Skin epidermis (tissue), 12 donors: ENCODE data around the gene GAS6.
"Not testable (repeated sequence)": the region's sequence is repeated elsewhere in the genome, so short reads cannot be mapped to it uniquely, and the experiment has no call there.

Experiments used
- H3K27ac ChIP-seq, 21 experiments: fragments of 200-600 bp; sonication (generic) in 11 of 21; one replicate each; pipeline ENCODE4 v1.5.0; 2020; ENCODE audit warnings: mild to moderate bottlenecking in 3 of 21, inconsistent platforms in 2 of 21, moderate library complexity in 2 of 21
- H3K4me3 ChIP-seq, 7 experiments: fragments of 200-600 bp; sonication (generic) in 2 of 7; one replicate each; pipeline ENCODE4 v1.5.0; 2020; ENCODE audit warnings: inconsistent platforms in 2 of 7, mild to moderate bottlenecking in 2 of 7, moderate library complexity in 1 of 7

Gene GAS6

GRCh38 chr13:113830426-113830950 is 33.4 kb downstream of the GAS6 start:
- H3K27ac ChIP-seq, H3K4me3 ChIP-seq: not testable (repeated sequence)

GRCh38 chr13:113828282-113828825 is 35.5 kb downstream of the GAS6 start:
- H3K4me3 ChIP-seq: no peak overlapping the region

GRCh38 chr13:113827021-113827420 is 36.9 kb downstream of the GAS6 start:
- no peak overlapping the region for H3K4me3 ChIP-seq
- H3K27ac ChIP-seq: no peak overlapping the region

More at GRCh38 chr13:113828282-113828825, 35.5 kb downstream of the GAS6 start:
- H3K27ac ChIP-seq: no peak overlapping the region

DNA sequence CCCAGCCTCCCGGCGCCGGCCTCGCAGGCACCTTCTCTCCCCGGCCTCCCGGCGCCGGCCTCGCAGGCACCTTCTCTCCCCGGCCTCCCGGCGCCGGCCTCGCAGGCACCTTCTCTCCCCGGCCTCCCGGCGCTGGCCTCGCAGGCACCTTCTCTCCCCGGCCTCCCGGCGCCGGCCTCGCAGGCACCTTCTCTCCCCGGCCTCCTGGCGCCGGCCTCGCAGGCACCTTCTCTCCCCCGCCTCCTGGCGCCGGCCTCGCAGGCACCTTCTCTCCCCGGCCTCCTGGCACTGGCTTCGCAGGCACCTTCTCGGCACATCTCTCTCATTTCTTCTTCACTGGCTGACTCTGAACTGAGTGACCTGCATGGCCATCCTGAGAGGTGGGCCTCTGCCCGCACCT is 37.4 kb downstream of the GAS6 start:
- H3K4me3 ChIP-seq, H3K27ac ChIP-seq: not testable (repeated sequence)

DNA sequence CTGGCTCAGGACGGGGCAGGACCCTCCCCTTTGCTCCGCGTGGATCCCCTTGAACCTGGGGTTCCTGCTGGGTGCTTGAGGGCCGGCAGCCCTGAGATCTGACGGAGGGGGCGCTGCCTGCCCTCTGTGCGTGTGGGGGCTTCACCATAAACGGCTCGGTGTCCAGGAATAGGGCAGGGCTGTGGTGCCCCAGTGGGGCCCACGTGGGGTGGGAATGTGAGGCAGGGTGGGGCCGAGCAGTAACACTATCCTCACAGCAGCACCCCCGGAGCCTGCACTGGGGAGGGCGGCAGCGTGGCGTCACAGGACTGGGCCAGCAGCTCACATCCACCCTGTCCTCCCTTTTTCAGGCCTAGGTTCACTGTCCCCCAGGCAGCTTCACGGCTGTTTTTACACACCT is 38.0 kb downstream of the GAS6 start:
- H3K27ac ChIP-seq: no peak overlapping the region
- H3K4me3 ChIP-seq: no peak overlapping the region

GRCh38 chr13:113823771-113824170 is 40.1 kb downstream of the GAS6 start:
- Histone ChIP-seq H3K4me3 (no peak overlapping the region), H3K27ac (no peak overlapping the region)

GRCh38 chr13:113822956-113823744 is 40.7 kb downstream of the GAS6 start:
- H3K27ac ChIP-seq: no peak overlapping the region
- H3K4me3 ChIP-seq: no peak overlapping the region

DNA sequence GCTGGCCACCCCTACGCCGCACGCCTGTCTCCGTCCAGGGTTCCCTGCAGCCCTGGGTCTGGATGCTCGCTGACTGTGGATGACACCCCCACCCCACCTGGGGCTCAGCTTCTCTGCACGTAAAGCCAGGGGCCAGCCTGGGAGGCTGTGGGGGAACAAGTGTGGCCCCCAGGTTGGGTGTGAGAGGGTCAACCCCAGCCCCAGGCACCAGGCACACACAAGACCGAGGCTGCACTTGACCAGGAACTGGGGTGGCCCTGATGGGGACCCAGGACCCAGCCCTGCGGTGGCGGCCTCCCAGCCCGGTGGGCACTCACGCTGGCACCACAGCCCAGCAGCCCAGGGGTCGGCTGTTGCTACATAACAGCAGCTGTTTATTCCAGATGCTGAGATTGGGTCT is 41.6 kb downstream of the GAS6 start:
- Histone ChIP-seq H3K4me3 (no peak overlapping the region), H3K27ac (peak overlapping the region in 2 of 21 experiments; percentile 76 to 78)

- peak overlapping the region in 16 of 21 experiments; percentile 4 to 89 (median 71) for H3K27ac ChIP-seq
- H3K4me3 ChIP-seq: no peak overlapping the region
Observed at GRCh38 chr13:113821847-113822246, 42.0 kb downstream of the GAS6 start.

DNA sequence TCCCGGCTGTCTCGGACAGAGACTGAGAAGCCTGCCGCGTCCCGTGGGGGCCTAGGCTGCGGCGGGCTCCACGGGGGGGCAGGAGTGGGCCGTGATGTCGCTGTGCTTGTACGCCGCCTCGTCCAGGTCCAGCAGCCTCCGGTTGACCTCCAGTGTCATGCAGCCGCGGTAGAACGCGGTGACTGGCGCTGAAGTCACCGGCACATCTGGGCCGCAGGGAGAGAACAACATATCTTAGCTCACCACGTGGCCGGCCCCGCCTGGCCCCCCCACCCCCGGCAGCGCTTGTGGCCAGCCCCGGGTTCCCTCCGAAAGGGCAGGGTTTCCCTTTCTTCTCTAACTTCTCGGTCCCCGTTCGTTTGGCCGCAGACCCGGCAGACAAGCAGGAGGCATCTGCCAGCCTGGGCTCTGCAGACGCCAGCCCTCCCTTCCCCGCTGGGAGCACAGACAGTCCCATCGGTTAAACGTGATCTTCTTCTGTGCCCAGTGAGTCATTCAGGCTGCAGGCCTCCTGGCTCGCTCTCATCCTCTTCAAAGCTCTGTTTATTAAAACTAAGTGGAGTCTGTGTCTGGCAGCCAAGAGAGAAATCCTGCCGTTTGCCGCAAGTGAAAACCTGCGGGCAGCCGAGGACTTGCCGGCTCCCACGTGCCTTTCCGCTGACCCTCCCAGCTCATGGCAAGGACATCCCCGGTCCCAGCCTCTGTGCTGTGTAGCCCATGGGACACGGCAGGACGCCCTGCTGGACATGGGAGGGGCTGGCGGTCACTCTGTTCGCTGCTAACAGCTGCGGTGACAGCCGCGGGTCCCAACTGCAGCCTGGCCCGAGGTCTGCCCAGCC is 42.8 kb downstream of the GAS6 start:
- Histone ChIP-seq H3K27ac (peak overlapping the region in 20 of 21 experiments; percentile 29 to 89 (median 68)), H3K4me3 (peak overlapping the region in 2 of 7 experiments; percentile 2 to 17)

DNA sequence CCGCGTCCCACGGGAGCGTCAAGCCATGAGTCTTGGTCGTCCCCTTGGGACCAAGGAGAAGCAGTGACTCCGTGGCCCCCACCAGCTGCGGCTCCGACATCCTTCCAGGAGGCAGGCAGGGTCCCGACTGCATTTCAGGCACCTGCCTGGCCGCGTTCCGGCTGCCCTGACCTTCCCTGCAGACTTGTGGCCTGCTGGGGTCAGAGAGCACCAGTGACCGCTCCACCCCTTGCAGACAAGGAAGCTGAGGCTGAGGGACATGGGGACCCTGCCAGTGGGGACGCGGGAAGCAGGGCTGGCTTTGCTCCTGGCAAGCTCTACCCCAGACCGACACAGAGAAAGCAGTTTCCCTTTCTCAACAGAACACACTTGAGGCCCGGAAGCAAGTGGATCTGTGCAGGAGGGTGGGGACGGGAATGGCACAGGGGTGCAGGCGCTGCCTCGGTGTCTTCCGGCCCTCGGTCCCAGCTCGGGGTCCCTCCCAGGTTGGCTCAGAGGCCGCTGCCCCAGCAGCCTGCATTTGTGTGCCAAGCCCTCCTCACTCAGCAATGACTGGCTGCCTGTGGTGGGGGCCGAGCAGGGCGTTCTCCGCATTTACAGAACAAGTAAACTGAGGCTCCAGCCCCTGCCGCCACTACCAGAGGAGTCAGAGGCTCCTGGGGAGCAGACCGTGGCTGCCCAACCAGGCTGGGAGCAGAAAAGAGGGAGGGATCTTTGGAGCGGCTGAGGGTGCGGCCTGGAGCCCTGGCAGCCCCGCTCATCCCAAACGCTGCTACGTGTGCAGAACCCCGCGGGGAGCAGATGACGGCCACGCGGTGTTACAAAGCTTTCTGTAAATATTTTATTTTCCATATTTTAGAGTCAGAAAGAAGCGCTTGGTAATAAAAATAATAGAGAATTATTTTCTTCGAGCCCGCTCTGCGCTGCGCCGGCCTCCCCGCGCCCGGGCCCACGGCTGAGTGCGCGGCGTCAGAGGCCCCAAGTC is 43.9 kb downstream of the GAS6 start:
- Histone ChIP-seq H3K4me3 (peak overlapping the region in 1 of 7 experiments; percentile 17), H3K27ac (peak overlapping the region in 18 of 21 experiments; percentile 29 to 89 (median 71))

- Histone ChIP-seq H3K27ac (peak overlapping the region in 7 of 21 experiments; percentile 37 to 89 (median 72)), H3K4me3 (no peak overlapping the region)
Observed at GRCh38 chr13:113819341-113819730, 44.5 kb downstream of the GAS6 start.

GRCh38 chr13:113818700-113819295 is 45.1 kb downstream of the GAS6 start:
- peak overlapping the region in 5 of 21 experiments; percentile 11 to 89 (median 78) for H3K27ac ChIP-seq
- H3K4me3 ChIP-seq: no peak overlapping the region

DNA sequence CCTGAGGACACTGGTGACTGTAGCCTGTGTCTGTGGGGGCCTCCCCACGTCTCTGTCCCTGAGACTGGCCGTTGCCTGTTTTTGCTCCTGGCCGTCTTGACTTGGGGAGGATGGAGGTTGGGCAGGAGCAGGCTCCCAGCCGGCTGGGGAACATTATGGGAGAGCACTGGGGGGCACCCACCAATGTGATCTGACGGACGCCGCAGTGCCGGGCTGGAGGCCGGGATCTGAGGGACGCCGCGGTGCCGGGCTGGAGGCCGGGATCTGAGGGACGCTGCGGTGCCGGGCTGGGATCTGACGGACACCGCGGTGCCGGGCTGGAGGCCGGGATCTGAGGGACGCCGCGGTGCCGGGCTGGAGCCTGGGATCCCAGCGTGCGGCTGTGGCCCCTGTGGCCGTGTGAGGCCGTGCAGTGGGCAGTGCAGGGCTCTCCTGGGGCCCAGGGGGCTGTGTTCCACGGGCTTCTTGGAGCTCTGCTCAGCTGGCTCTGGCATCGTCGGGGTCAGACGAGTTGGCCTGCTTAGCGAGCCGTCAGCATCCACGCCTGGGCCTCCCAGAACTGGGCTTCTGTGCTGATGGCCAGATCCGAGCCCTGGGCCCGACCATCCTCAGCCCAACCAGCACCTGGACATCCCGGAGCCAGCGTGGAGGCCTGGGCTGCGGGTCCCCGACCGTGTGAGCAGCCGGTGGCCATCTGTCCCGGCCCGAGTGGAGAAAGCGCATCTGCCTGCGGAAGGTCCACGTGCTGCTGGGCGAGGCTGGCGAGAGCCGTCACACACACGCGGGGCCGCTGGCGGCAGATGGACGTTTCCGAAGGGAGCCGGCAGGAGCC is 45.8 kb downstream of the GAS6 start:
- Histone ChIP-seq H3K27ac (peak overlapping the region in 12 of 21 experiments; percentile 5 to 89 (median 47)), H3K4me3 (no peak overlapping the region)

GRCh38 chr13:113816946-113817859 is 46.7 kb downstream of the GAS6 start:
- Histone ChIP-seq H3K4me3 (no peak overlapping the region), H3K27ac (peak overlapping the region in 11 of 21 experiments; percentile 5 to 89 (median 54))

DNA sequence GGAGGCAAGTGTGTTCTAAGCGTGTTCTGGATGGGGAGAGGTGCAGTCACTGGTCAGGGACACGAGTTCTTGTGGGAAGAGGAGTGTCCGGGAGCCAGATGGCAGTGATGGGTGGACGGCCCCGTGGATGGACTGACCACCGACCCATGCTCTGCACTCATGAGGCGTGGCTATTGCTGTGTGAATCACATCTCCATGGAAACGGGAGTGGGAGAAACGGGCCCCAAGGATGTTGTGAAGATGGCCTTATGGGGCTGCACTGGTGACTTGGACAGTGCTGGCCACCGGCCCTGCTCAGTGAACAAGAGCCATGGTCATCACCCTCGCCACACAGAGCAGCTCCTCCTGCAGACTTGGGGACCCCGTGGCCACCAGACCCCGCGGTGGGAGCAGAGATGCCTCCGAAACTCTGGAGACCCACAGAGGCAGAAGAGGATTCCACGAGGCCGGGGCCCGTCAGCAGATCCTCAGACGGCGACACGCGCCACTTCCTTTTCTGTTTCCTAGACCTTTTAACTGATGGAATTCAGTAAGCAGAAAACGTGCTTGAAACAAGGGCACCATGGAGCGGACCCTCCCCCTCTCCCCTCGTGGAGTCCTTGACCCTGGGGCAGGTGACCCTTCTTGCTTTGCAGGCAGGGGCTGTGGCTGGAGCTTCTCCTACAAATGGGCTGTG is 47.5 kb downstream of the GAS6 start:
- peak overlapping the region in 1 of 7 experiments; percentile 11 for H3K4me3 ChIP-seq
- H3K27ac ChIP-seq: no peak overlapping the region
